IPS DF 19.7 (cell line): ENCODE results near the gene ERN1.
"Not testable (repeated sequence)": the region's sequence is repeated elsewhere in the genome, so short reads cannot be mapped to it uniquely, and the experiment has no call there.

Source experiments
- DNase-seq: peaks from one replicate; pipeline ENCODE4 v3.0.0-alpha.2; 2013; ENCODE audit warnings: low read depth, low spot score

Gene ERN1

GRCh38 chr17:64129765-64130558, at the start of gene ERN1:
Gene ERN1, minus strand, starts transcription at chr17:64130144. Its CDS starts 115 bp downstream, at chr17:64130029.
- DNase-seq: no peak

GRCh38 chr17:64179024-64179423, 49.1 kb upstream of the ERN1 start:
- DNase-seq: not testable (repeated sequence)

GRCh38 chr17:64178011-64178825, 48.3 kb upstream of the ERN1 start:
- no peak for DNase-seq

GRCh38 chr17:64177311-64178010, 47.5 kb upstream of the ERN1 start:
- DNase-seq: no peak

GRCh38 chr17:64176556-64176955, 46.6 kb upstream of the ERN1 start:
- DNase-seq: no peak

- no peak for DNase-seq
Observed at GRCh38 chr17:64174686-64175456, 44.9 kb upstream of the ERN1 start.

- DNase-seq: no peak
Observed at GRCh38 chr17:64173646-64174045, 43.7 kb upstream of the ERN1 start.

- DNase-seq: no peak
Observed at GRCh38 chr17:64172510-64172909, 42.6 kb upstream of the ERN1 start.

- DNase-seq: no peak
Observed at GRCh38 chr17:64171041-64171440, 41.1 kb upstream of the ERN1 start.

GRCh38 chr17:64170286-64170685, 40.3 kb upstream of the ERN1 start:
- DNase-seq: no peak

- not testable (repeated sequence) for DNase-seq
Observed at GRCh38 chr17:64167666-64168065, 37.7 kb upstream of the ERN1 start.

- DNase-seq: no peak
Observed at GRCh38 chr17:64166876-64167275, 36.9 kb upstream of the ERN1 start.

GRCh38 chr17:64165347-64165746, 35.4 kb upstream of the ERN1 start:
- no peak for DNase-seq

GRCh38 chr17:64164596-64165285, 34.8 kb upstream of the ERN1 start:
- no peak for DNase-seq

GRCh38 chr17:64163468-64163867, 33.5 kb upstream of the ERN1 start:
- no peak for DNase-seq

GRCh38 chr17:64162554-64162953, 32.6 kb upstream of the ERN1 start:
- DNase-seq: no peak

- DNase-seq: no peak
Observed at GRCh38 chr17:64161380-64162176, 31.6 kb upstream of the ERN1 start.

GRCh38 chr17:64160378-64160777, 30.4 kb upstream of the ERN1 start:
- DNase-seq: no peak

- no peak for DNase-seq
Observed at GRCh38 chr17:64158831-64159590, 29.1 kb upstream of the ERN1 start.
